ENCODE results near the gene SPG7. TPM values are rescaled to one million over a fixed set of nuclear protein-coding genes. Genes with fewer than 3 reads are reported as not detected.
"Not testable (repeated sequence)": the region's sequence is repeated elsewhere in the genome, so short reads cannot be mapped to it uniquely, and the experiment has no call there.

The SPG7 gene
- total RNA-seq, 6 experiments from 2014 or later = 44.0 to 70.5 (median 57.0) TPM

GRCh38 chr16:89584768-89585549 lies 76.8 kb downstream of the SPG7 start:
- Histone ChIP-seq H3K4me1 (peaks cover 0 to 11% (median 4%) of the 10 kb centered on the region in 4 donors), H3K9me3 (no peaks in the 10 kb centered on the region), H3K4me3 (no peak overlapping the region), H3K27me3 (no peaks in the 10 kb centered on the region), H3K27ac (no peak overlapping the region), H3K36me3 (no peaks in the 10 kb centered on the region)
- intact Hi-C loops (cut with DNase I) = no loop called here
- TF ChIP-seq POLR2A (IDR thresholded peaks at IDR 0.05) (no peak), CTCF (IDR thresholded peaks at IDR 0.05) (no peak)
- 62% methylated on average over 7 of the region's 25 CpGs for WGBS (ENCODE audit: insufficient coverage, low coverage, low lambda C conversion rate, missing lambda C conversion rate)
- DNase-seq (no peak), ATAC-seq (no peak)

- WGBS (ENCODE audit: insufficient coverage, low coverage, low lambda C conversion rate, missing lambda C conversion rate) = 20% methylated on average over 1 of the region's 7 CpGs
- Histone ChIP-seq H3K27ac (no peak overlapping the region), H3K4me3 (no peak overlapping the region), H3K36me3 (no peaks in the 10 kb centered on the region), H3K27me3 (no peaks in the 10 kb centered on the region), H3K4me1 (peaks cover 0 to 11% (median 4%) of the 10 kb centered on the region in 4 donors), H3K9me3 (no peaks in the 10 kb centered on the region)
- TF ChIP-seq CTCF (IDR thresholded peaks at IDR 0.05) (no peak), POLR2A (IDR thresholded peaks at IDR 0.05) (no peak)
- DNase-seq (no peak), ATAC-seq (no peak)
- intact Hi-C loops (cut with DNase I) = no loop called here
Observed at GRCh38 chr16:89586218-89586617, 78.0 kb downstream of the SPG7 start.

GRCh38 chr16:89586853-89587252 lies 78.7 kb downstream of the SPG7 start:
- TF ChIP-seq POLR2A (IDR thresholded peaks at IDR 0.05) = no peak
- no peak for TF ChIP-seq CTCF (IDR thresholded peaks at IDR 0.05)
- peak in 1 of 4 donors; percentile 3 for ATAC-seq
- H3K9me3 ChIP-seq = no peaks in the 10 kb centered on the region
- no peak overlapping the region for H3K4me3 ChIP-seq
- peaks cover 0 to 8% (median 3%) of the 10 kb centered on the region in 4 donors for H3K4me1 ChIP-seq
- intact Hi-C loops (cut with DNase I) = no loop called here
- H3K27ac ChIP-seq = no peak overlapping the region
- H3K36me3 ChIP-seq = no peaks in the 10 kb centered on the region
- DNase-seq = no peak
- H3K27me3 ChIP-seq = no peaks in the 10 kb centered on the region
- WGBS (ENCODE audit: insufficient coverage, low coverage, low lambda C conversion rate, missing lambda C conversion rate) = 33% methylated on average over 1 of the region's 25 CpGs

- H3K27me3 ChIP-seq; H3K9me3 ChIP-seq; H3K27ac ChIP-seq; ATAC-seq; H3K4me1 ChIP-seq; DNase-seq; intact Hi-C loops (cut with DNase I); H3K36me3 ChIP-seq; H3K4me3 ChIP-seq: not testable (repeated sequence)
- no CpG with 5 or more reads among the region's 36 CpGs for WGBS (ENCODE audit: insufficient coverage, low coverage, low lambda C conversion rate, missing lambda C conversion rate)
Observed at GRCh38 chr16:89587676-89588075, 79.5 kb downstream of the SPG7 start.

- H3K36me3 ChIP-seq = no peaks in the 10 kb centered on the region
- H3K9me3 ChIP-seq = no peaks in the 10 kb centered on the region
- no peak overlapping the region for H3K4me3 ChIP-seq
- intact Hi-C loops (cut with DNase I) = no loop called here
- H3K27ac ChIP-seq = no peak overlapping the region
- H3K4me1 ChIP-seq = no peaks in the 10 kb centered on the region
- TF ChIP-seq POLR2A (IDR thresholded peaks at IDR 0.05) = no peak
- no peak for TF ChIP-seq CTCF (IDR thresholded peaks at IDR 0.05)
- H3K27me3 ChIP-seq = no peaks in the 10 kb centered on the region
- no peak for ATAC-seq
- WGBS (ENCODE audit: insufficient coverage, low coverage, low lambda C conversion rate, missing lambda C conversion rate) = 95% methylated on average over 7 of the region's 26 CpGs
- DNase-seq = no peak
Observed at GRCh38 chr16:89588413-89589109, 80.4 kb downstream of the SPG7 start.

Measured in right lobe of liver (tissue), 6 donors.